GM04503 (cell line): ENCODE measurements around the gene LRIG2.

ENCODE experiments used
- DNase-seq: peaks from one replicate; pipeline ENCODE4 v3.0.0-alpha.2; 2012; ENCODE audit warnings: low read depth

The LRIG2 gene

DNA sequence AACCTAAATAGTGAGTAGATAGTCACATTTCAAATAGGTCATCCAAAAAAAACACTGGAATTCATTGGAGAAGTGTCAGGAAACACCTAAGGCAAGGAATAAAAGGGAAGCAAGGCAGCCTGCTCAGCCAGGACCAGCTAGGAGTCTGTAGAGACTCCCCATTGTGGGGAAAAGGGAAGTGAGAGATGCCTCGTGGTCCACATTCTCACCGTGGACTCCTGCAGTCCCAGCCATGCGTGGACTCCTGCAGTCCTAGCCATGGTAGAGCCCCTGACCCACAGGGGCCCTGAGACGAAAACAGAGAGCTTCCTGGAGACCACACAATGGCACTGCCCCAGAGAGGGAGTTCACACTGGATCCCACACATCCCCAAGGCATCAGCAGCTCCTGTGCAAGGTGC lies 97.5 kb downstream of the LRIG2 start:
- DNase-seq, result no peak

DNA sequence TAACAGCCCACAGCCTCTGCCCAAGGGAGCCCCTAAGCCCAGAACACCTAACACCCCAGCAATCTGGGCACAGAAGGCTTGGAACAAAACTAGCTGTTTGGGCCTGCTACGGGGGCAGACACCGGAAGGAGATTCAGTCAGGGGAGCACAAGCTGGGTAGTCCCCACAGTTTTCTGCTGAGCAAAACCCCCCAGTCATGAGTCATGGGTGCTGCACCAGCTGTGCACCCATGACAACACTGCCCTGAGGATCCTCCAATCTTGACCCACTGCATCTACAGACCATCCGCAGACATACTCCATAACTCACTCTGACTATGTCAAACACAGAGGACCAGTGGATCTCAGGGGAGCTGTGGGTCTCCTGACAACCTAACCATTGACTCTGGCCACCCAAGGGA lies 105.1 kb downstream of the LRIG2 start:
- no peak for DNase-seq

DNA sequence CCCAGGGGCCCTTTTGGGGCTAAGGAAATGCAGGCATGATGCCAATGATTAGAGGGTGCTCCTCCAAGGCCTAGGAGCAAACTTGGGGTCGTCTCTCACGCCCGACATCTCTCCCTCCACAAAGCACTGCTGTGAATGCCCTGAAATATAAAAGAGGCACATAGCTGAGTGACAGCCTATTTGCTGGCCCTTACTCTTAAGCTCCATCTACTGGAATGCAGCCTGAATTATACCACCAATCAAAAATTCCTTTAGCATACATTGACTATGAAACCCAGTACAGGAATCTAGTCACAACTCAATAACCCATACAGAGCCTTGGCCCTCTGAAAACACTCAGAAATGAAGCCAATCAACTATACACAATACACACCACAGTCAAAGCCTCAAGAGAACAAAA lies 105.5 kb downstream of the LRIG2 start:
- no peak for DNase-seq
